HepG2 (cell line): Measurements from ENCODE around the gene JADE2. TPM values are rescaled to one million over a fixed set of nuclear protein-coding genes. Genes with fewer than 3 reads are reported as not detected.

Source experiments
- ELF1 ChIP-seq: sonication (generic); formaldehyde crosslinking; IDR thresholded peaks from 2 replicates; pipeline ENCODE4 v1.4.0; 2020; ENCODE audit warnings: missing genetic modification reagents
- IRF9 ChIP-seq: sonication (generic); formaldehyde crosslinking; IDR thresholded peaks from 2 replicates; pipeline ENCODE4 v1.8.0; 2022; ENCODE audit warnings: missing genetic modification reagents, mild to moderate bottlenecking, borderline replicate concordance
- KDM2A ChIP-seq: sonication (generic); formaldehyde crosslinking; IDR thresholded peaks from 2 replicates; pipeline ENCODE4 v1.4.0; 2020; ENCODE audit warnings: low read depth, missing genetic modification reagents, borderline replicate concordance
- MYNN ChIP-seq: sonication (generic); formaldehyde crosslinking; IDR thresholded peaks from 2 replicates; pipeline ENCODE4 v1.4.0; 2020; ENCODE audit warnings: mild to moderate bottlenecking, low read depth, missing genetic modification reagents
- NBN ChIP-seq: fragments of 450-650 bp; conservative IDR thresholded peaks from 2 replicates; pipeline ENCODE4 v1.6.1; 2017
- NFKB2 ChIP-seq: sonication (generic); formaldehyde crosslinking; IDR thresholded peaks from 2 replicates; pipeline ENCODE4 v1.4.0; 2020; ENCODE audit warnings: missing genetic modification reagents, borderline replicate concordance
- NR3C1 ChIP-seq: sonication (generic); formaldehyde crosslinking; IDR thresholded peaks from 2 replicates; pipeline ENCODE4 v1.4.0; 2020; ENCODE audit warnings: missing genetic modification reagents
- SIX4 ChIP-seq: sonication (generic); formaldehyde crosslinking; IDR thresholded peaks from 2 replicates; pipeline ENCODE4 v1.4.0; 2020; ENCODE audit warnings: missing genetic modification reagents
- SRSF9 ChIP-seq: fragments of 200-400 bp; formaldehyde crosslinking; IDR thresholded peaks from 2 replicates; pipeline ENCODE4 v1.6.1; 2018; ENCODE audit warnings: borderline replicate concordance, mild to moderate bottlenecking, low read depth, low read length; ENCODE audit not compliant: insufficient read depth, poor library complexity, severe bottlenecking
- STAT6 ChIP-seq: sonication (generic); formaldehyde crosslinking; IDR thresholded peaks from 2 replicates; pipeline ENCODE4 v1.4.0; 2020; ENCODE audit warnings: missing genetic modification reagents, mild to moderate bottlenecking, borderline replicate concordance
- TRIM24 ChIP-seq: sonication (generic); formaldehyde crosslinking; IDR thresholded peaks from 2 replicates; pipeline ENCODE4 v1.8.0; 2022; ENCODE audit warnings: mild to moderate bottlenecking, missing genetic modification reagents
- ZNF3 ChIP-seq: IDR thresholded peaks from 2 replicates; pipeline ENCODE4 v1.7.0; 2017; ENCODE audit warnings: inconsistent platforms
- ZNF383 ChIP-seq: sonication (generic); formaldehyde crosslinking; IDR thresholded peaks from 2 replicates; pipeline ENCODE4 v1.4.0; 2020; ENCODE audit warnings: missing genetic modification reagents, mild to moderate bottlenecking, borderline replicate concordance
- ZNF430 ChIP-seq: sonication (generic); formaldehyde crosslinking; IDR thresholded peaks from 2 replicates; pipeline ENCODE4 v1.9.0; 2021; ENCODE audit warnings: mild to moderate bottlenecking, missing genetic modification reagents
- ZNF550 ChIP-seq: sonication (generic); formaldehyde crosslinking; IDR thresholded peaks from 2 replicates; pipeline ENCODE4 v1.4.0; 2020; ENCODE audit warnings: mild to moderate bottlenecking, missing genetic modification reagents, borderline replicate concordance
- ZNF580 ChIP-seq: IDR thresholded peaks from 2 replicates; pipeline ENCODE4 v1.6.1; 2016; ENCODE audit warnings: low read depth, borderline replicate concordance
- ZNF629 ChIP-seq: sonication (generic); formaldehyde crosslinking; conservative IDR thresholded peaks from 2 replicates; pipeline ENCODE4 v1.5.0; 2020; ENCODE audit warnings: missing genetic modification reagents
- ZNF761 ChIP-seq: sonication (generic); formaldehyde crosslinking; conservative IDR thresholded peaks from 2 replicates; pipeline ENCODE4 v1.4.0; 2020; ENCODE audit warnings: mild to moderate bottlenecking, missing genetic modification reagents
- ZNF839 ChIP-seq: sonication (generic); formaldehyde crosslinking; IDR thresholded peaks from 2 replicates; pipeline ENCODE4 v1.4.0; 2020; ENCODE audit warnings: missing genetic modification reagents, mild to moderate bottlenecking, borderline replicate concordance
- ZNF883 ChIP-seq: sonication (generic); formaldehyde crosslinking; IDR thresholded peaks from 2 replicates; pipeline ENCODE4 v1.5.1; 2020; ENCODE audit warnings: mild to moderate bottlenecking, missing genetic modification reagents; ENCODE audit errors: not compliant biosample characterization
- ZSCAN25 ChIP-seq: sonication (generic); formaldehyde crosslinking; IDR thresholded peaks from 2 replicates; pipeline ENCODE4 v1.8.0; 2022; ENCODE audit warnings: mild to moderate bottlenecking, missing genetic modification reagents
- ZSCAN9 ChIP-seq: IDR thresholded peaks from 2 replicates; pipeline ENCODE4 v1.6.1; 2016; ENCODE audit warnings: borderline replicate concordance
- polyA plus RNA-seq, 8 experiments: library from polyadenylated mRNA; depleted of rRNA in 3 of 8; stranded (reverse) in 7 of 8; unstranded in 1 of 8; fragments of >200 nt; fragmentation: Illumina TruSeq in 4 of 8; extraction: Trizol in 4 of 8; gene quantifications; 2 replicates each; pipeline versions ENCODE4 v1.2.1 to v1.2.3, GENCODE V29; 2011 to 2016; ENCODE audit warnings: low read depth in 4 of 8, missing spikeins in 1 of 8, mixed read lengths in 1 of 8; ENCODE audit not compliant: insufficient read depth in 1 of 8
- total RNA-seq, 5 experiments: library from RNA; depleted of rRNA; stranded (reverse); fragments of >200 nt; fragmentation: Illumina TruSeq; extraction: Trizol; gene quantifications; 2 replicates each; pipeline ENCODE4 v1.2.3, GENCODE V29; 2016; ENCODE audit warnings: low read depth in 1 of 5
- TF ChIP-seq, protein P1 (sequence below): sonication (generic); formaldehyde crosslinking; IDR thresholded peaks from 2 replicates; pipeline ENCODE4 v1.8.0; 2022; ENCODE audit warnings: missing genetic modification reagents, low read depth, mild to moderate bottlenecking, borderline replicate concordance

Gene JADE2
- total and polyA plus RNA-seq, 2 of the 13 experiments (the other 11 are each of a cell fraction or from before 2014, with no cell fraction given), result 7.5 to 15.1 TPM

GRCh38 chr5:134506054-134507039, 19.1 kb upstream of the JADE2 start (continued):
- TF ChIP-seq STAT6 (CRISPR knock-in tag), result peak; percentile 94; the same call in 1 of the 2 replicates
- peak; percentile 76 for TF ChIP-seq ELF1 (CRISPR knock-in tag)
- no peak for TF ChIP-seq NBN
- TF ChIP-seq ZNF761 (CRISPR knock-in tag), result no peak
- no peak for TF ChIP-seq NR3C1 (CRISPR knock-in tag)
- TF ChIP-seq ZNF580 (CRISPR knock-in tag), result peak; percentile 94; the same call in 1 of the 2 replicates
- no peak; the same call in 1 of the 2 replicates for TF ChIP-seq MYNN
- peak; percentile 60; the same call in 1 of the 2 replicates for TF ChIP-seq NFKB2 (CRISPR knock-in tag)
- TF ChIP-seq ZNF550 (CRISPR knock-in tag), result 0 out of 2 replicates have a peak, but pooled peaks have one; percentile 58
- TF ChIP-seq KDM2A (CRISPR knock-in tag), result peak; percentile 53
- no peak for TF ChIP-seq SIX4 (CRISPR knock-in tag)
- TF ChIP-seq ZNF629 (CRISPR knock-in tag), result 0 out of 2 replicates have a peak, but pooled peaks have one; percentile 16
- TF ChIP-seq, protein P1, sequence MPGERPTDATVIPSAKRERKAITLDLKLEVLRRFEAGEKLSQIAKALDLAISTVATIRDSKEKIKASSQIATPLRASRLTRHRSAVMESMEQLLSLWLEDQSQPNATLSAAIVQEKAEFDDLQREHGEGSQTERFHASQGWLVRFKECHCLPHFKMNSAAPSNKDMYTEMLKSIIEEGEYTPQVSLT, result no peak; the same call in 1 of the 2 replicates
- TF ChIP-seq ZNF839 (CRISPR knock-in tag), result no peak
- no peak for TF ChIP-seq SRSF9
- TF ChIP-seq TRIM24 (CRISPR knock-in tag), result peak; percentile 57; the same call in 1 of the 2 replicates
- TF ChIP-seq IRF9 (CRISPR knock-in tag), result no peak
- peak; percentile 89 for TF ChIP-seq ZSCAN25 (CRISPR knock-in tag)
- no peak for TF ChIP-seq ZNF383
- TF ChIP-seq ZSCAN9 (CRISPR knock-in tag), result peak; percentile 77; the same call in 1 of the 2 replicates
- peak; percentile 93 for TF ChIP-seq ZNF430 (CRISPR knock-in tag)
- TF ChIP-seq ZNF883 (CRISPR knock-in tag), result no peak
- TF ChIP-seq ZNF3 (CRISPR knock-in tag), result no peak
